HG03108 (cell line): ENCODE results near the gene RIMOC1.

ENCODE experiments used
- ATAC-seq: cut with Tn5 transposase; IDR thresholded peaks from one replicate; pipeline ENCODE4 v1.9.1; 2021; ENCODE audit warnings: moderate library complexity; ENCODE audit not compliant: unreplicated experiment

The RIMOC1 gene

GRCh38 chr5:41903892-41904799, at the start of gene RIMOC1:
Gene RIMOC1, plus strand, starts transcription at chr5:41904344. Its CDS starts 24 bp downstream, at chr5:41904368.
- peak; percentile 99 for ATAC-seq

DNA sequence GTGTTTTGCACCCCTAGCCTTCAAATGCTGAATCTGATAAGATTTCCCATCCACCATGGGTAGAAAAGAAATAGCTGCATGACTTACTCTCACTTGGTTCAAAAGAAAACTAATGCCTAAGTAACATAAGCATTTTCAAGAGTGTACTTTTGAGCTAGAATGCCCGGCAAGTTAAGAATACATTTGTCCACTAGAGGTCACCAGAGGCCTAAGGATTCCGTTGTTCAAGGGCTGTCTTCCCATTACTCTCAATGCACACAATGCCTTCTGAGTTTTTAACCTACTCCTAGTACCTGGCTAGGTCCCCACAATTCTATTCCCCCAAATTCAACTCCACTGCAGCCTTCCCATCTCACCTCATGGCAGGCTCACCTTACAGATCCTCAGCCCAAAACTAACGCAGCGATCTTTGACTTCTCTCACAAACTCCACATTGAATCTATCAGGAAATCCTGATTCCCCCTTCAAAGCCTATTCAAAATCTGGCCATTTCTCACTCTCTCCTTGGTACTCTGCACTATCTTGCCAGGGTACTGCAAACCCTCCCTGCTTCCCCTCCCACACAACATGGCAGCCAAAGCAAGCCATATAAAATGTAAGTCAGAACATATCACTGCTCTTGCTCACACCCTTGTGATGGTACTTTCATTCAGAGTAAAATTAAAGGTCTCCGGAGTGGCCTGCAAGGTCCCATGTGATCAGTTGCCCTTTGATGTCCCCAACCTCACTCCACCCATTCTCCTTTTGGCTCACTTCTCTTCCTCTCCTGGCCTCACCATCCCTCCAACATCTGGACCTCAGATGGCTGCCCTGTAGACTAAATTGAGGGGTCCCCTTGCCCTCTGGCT, 47.3 kb upstream of the RIMOC1 start:
- ATAC-seq = peak; percentile 84

GRCh38 chr5:41857989-41858388, 46.2 kb upstream of the RIMOC1 start:
- no peak for ATAC-seq

DNA sequence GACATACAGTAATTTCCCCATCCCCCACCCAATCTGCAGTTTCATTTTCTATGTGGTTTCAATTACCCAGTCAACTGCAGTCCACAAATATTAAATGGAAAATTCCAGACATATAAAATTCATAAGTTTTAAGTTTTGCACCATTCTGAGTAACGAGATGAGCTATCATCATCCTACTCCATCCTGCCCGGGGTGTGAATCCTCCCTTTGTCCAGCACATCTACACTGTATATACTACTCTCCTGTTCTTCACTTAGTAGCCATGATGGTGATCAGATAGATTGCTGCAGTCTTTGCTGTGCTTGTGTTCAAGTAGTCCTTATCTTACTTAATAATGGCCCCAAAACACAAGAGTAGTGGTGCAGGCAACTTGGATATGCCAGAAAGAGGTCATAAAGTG, 45.3 kb upstream of the RIMOC1 start:
- no peak for ATAC-seq

DNA sequence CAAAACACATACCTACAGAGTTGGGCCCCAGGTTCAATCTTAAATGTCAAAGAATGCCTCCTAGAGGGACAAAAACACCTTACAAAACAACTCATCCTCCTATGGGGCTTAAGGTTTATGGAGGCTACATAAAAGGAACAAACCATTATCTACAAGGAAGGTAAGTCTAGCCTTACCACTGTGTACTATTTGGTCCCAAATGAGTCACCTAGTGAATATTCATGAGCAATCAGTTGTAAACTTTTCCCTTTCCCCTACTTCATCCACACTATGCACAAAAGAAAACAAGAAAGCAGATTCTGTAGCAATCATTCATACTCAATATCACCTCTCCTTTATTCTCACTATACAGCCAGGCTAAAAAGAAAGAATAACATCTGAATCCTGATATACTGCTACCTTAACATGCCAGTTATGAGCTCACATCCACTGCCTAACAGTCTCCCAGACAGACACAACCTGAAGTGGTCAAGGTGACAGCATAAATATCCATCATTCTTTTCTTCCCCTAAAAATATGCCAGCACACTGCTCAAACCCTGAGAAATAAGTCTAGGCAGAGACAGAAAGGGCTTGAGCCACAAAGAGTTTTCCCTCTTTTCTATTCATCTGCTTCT, 40.2 kb upstream of the RIMOC1 start:
- ATAC-seq = peak; percentile 43

- ATAC-seq = no peak
Measured at GRCh38 chr5:41869151-41869723, 34.9 kb upstream of the RIMOC1 start.

- ATAC-seq = peak; percentile 93
Measured at GRCh38 chr5:41869724-41870626, 34.2 kb upstream of the RIMOC1 start, which contains the start of gene OXCT1. Gene OXCT1, minus strand, starts transcription at chr5:41870425. Its CDS starts 67 bp downstream, at chr5:41870358.

DNA sequence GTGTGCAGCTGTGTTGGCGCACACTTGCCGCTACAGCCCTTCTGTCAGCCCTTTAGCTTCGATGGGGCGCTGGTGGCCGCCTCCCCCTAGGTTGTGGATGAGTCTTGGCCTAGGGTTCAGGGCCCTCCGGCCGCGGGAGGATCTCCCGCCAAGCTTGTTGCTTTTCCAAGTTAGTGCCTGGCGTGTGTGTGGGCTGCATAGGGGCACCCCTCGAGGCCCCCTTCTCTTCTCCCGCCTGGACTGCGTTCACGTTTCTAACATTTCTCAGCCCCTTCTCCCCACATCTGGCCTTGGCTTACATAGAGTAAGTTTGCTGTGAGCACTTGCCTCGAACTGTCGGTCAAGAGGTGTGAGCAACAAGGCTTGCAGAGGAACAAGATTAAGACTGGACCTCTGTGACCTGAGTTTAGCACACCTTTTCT, 33.5 kb upstream of the RIMOC1 start:
- no peak for ATAC-seq

GRCh38 chr5:41871852-41872251, 32.3 kb upstream of the RIMOC1 start:
- ATAC-seq = no peak

DNA sequence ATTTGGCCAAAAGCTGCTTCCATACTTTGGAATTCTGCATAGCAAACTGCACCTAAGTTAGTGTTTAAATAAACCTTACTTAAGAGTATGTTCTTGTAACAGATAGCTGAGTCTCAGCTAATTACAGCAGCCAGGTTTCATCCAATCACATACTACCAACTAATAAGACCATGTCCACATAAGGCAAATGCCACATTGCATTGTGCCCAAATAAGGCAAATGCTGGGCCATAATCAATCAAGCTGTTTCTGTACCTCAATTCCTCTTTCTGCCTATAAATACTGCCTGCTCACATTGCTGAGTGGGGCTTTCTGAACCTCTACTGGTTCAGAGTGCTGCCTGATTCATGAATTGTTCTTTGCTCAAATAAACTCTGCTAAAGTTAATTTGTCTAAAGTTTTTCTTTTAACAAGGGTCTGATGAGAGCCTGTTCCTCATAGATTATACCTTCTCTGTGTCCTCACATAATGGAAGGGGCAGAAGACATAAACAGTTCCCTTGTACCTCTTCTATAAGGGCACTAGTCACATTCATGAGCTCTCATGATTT, 29.6 kb upstream of the RIMOC1 start:
- ATAC-seq = no peak

DNA sequence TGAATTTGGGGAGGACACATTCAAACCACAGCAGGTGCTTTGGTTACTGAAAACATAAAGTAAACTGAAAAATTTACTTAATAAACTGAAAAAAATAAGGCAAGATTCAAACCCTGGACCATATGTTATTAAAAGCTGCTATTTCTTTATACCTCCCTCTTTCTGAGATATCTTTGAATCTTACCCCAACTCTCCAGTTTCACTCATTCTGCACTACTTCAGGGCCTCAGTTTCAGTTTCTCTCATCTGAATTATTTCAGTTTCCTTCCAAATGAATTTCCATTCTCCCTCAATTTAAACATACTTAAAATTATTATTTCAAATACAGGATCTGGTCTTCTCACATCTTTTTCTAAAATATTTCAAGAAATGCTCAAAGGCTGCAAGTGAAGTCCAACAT, 29.0 kb upstream of the RIMOC1 start:
- no peak for ATAC-seq

DNA sequence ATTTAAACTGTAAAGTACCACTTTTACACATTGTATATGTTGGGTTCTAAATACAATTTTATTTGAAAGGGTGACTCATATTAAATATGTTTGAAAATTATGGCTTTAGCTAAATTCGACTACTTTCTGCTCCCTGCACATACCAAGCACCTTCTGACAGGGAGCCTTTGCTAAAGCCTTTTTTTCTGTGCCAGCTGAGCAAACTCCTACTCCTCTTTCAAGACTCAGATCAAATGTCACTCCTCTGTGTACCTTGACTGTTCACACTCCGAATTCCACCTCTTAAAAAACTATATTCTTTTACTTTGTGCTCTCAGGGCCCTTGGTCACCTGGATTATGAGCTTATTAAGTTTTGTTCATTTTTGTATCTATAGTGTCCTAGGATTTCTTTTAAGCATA, 27.5 kb upstream of the RIMOC1 start:
- ATAC-seq = no peak

GRCh38 chr5:41877408-41877807, 26.7 kb upstream of the RIMOC1 start:
- ATAC-seq = no peak

DNA sequence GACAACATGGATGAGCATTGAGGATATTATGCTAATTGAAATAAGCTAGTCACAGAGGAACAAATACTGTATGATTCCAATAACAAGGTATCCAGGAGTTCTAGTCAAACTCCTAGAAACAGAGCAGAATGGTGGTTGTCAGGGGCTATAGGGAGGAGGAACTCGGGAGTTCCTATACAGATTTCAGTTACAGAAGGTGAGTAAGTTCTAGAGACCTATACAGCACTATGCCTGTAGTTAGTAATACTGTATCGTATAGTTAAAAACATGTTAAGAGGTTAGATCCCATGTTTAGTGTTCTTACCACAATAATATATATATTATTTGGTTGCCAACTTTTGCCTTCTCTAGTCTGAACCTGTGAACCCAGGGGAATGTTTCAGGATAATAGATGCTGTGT, 26.0 kb upstream of the RIMOC1 start:
- ATAC-seq = peak; percentile 36

- ATAC-seq = peak; percentile 68
Measured at GRCh38 chr5:41878643-41879478, 25.3 kb upstream of the RIMOC1 start.

DNA sequence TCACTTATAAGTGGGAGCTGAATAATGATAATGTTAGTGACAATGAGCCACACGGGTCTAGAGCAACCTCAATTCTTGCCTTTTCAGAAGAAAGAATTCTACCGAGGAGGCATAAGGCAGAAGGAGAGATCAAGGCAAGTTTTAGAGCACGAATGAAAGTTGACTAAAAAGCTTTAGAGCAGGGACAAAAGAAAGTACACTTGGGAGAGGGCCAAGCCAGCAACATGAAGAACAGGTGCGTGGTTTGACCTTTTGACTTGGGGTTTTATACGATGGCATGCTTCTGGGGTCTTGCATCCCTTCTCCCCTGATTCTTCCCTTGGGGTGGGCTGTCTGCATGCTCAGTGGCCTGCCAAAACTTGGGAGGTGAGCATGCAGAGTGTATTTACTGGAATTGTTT, 21.4 kb upstream of the RIMOC1 start:
- no peak for ATAC-seq

GRCh38 chr5:41883243-41883642, 20.9 kb upstream of the RIMOC1 start:
- no peak for ATAC-seq

DNA sequence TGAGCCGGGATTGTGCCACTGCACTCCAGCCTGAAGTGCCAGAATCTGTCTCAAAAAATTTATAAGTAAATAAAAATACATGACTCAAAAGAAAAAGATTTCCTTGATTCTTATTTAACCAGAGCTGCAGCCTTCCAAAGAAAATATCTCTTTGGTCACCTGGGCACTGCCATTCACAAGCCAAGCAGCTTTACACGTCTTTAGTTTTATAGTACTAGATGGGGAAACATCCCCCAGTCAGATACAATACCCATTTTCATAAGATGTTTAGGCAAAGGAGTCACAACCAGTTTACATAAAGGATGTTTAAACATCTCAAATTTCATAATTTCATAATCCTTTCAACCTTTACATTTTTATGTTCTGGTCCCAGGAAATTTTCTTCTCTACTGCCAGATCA, 20.2 kb upstream of the RIMOC1 start:
- no peak for ATAC-seq

DNA sequence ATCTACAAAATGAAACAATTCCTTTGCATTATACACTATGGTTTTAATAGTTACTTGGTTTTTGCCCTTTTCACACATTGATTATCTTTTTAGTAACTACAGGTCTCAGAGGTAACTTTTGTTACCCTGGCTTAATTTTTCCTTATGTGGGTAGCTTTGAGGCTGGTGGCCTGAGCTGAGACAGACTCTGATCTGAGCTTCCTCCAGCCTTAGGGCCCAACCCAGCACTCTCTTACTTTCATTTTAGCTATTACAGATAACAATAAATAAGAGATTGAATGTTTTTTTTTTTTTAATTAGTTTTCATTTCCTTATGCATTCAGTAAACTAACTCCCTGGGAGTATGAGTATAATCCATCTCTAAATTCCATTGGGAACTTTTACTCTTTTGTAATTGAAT, 18.9 kb upstream of the RIMOC1 start:
- no peak for ATAC-seq
